ENCODE results near the gene RHOT2. TPM values are rescaled to one million over a fixed set of nuclear protein-coding genes. Genes with fewer than 3 reads are reported as not detected.

The RHOT2 gene
- total and polyA plus RNA-seq, 9 of the 15 experiments (the other 6 are each of a cell fraction or from before 2014, with no cell fraction given) = 5.0 to 373 (median 112) TPM

DNA sequence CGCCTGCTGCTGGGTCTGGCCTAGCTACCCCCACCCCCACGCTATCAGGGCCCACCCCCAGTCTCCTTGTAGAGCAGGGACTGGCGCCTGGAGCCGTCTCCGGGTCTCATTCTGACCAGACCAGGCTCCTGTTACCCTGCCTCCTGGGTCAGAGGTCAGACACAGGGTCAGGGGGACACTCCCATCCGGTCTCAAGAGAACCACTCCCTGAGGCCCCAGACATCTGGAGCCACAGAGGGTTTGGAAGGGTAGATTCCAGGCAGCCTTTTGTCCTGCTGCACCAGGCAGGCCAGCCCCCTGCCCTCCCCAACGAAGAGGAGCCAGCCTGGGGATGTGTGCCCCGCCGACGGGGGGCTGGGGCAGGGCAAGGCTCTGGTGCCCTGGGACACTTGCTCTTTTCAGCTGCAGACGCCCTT is 38.1 kb upstream of the RHOT2 start (continued):
- TF ChIP-seq CSDE1 (IDR thresholded peaks at IDR 0.05) = no peak
- TF ChIP-seq NR2C1 (IDR thresholded peaks at IDR 0.05) = peak; percentile 92
- peak; percentile 94 for TF ChIP-seq NR2C1 (tag; IDR thresholded peaks at IDR 0.05)
- TF ChIP-seq ZBTB7A (IDR thresholded peaks at IDR 0.05; ENCODE audit: borderline replicate concordance, control insufficient read depth, low read depth, low read length) = peak; percentile 69; the same call in 1 of the 2 replicates
- TF ChIP-seq NCOR1 (IDR thresholded peaks at IDR 0.05) = peak; percentile 65
- TF ChIP-seq, protein P1, sequence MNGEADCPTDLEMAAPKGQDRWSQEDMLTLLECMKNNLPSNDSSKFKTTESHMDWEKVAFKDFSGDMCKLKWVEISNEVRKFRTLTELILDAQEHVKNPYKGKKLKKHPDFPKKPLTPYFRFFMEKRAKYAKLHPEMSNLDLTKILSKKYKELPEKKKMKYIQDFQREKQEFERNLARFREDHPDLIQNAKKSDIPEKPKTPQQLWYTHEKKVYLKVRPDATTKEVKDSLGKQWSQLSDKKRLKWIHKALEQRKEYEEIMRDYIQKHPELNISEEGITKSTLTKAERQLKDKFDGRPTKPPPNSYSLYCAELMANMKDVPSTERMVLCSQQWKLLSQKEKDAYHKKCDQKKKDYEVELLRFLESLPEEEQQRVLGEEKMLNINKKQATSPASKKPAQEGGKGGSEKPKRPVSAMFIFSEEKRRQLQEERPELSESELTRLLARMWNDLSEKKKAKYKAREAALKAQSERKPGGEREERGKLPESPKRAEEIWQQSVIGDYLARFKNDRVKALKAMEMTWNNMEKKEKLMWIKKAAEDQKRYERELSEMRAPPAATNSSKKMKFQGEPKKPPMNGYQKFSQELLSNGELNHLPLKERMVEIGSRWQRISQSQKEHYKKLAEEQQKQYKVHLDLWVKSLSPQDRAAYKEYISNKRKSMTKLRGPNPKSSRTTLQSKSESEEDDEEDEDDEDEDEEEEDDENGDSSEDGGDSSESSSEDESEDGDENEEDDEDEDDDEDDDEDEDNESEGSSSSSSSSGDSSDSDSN (IDR thresholded peaks at IDR 0.05; ENCODE audit: borderline replicate concordance in 1 of 2, low read depth in 2 of 2, low read length in 2 of 2) = no peak
- TF ChIP-seq ETV5 (CRISPR knock-in tag; IDR thresholded peaks at IDR 0.05; ENCODE audit: low read depth) = peak; percentile 76
- no peak for TF ChIP-seq HOXB6 (CRISPR knock-in tag; IDR thresholded peaks at IDR 0.05; ENCODE audit: borderline replicate concordance)
- TF ChIP-seq, protein P2, sequence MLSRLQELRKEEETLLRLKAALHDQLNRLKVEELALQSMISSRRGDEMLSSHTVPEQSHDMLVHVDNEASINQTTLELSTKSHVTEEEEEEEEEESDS (CRISPR knock-in tag; IDR thresholded peaks at IDR 0.05) = no peak
- TF ChIP-seq, protein P3, sequence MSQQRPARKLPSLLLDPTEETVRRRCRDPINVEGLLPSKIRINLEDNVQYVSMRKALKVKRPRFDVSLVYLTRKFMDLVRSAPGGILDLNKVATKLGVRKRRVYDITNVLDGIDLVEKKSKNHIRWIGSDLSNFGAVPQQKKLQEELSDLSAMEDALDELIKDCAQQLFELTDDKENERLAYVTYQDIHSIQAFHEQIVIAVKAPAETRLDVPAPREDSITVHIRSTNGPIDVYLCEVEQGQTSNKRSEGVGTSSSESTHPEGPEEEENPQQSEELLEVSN (IDR thresholded peaks at IDR 0.05; ENCODE audit: borderline replicate concordance in 1 of 2, extremely low read depth in 1 of 2, insufficient read depth in 1 of 2, insufficient read length in 1 of 2, low read depth in 1 of 2, low read length in 1 of 2, poor library complexity in 1 of 2, severe bottlenecking in 1 of 2) = peak in 1 of 2 experiments; percentile 4
- TF ChIP-seq, protein P4, sequence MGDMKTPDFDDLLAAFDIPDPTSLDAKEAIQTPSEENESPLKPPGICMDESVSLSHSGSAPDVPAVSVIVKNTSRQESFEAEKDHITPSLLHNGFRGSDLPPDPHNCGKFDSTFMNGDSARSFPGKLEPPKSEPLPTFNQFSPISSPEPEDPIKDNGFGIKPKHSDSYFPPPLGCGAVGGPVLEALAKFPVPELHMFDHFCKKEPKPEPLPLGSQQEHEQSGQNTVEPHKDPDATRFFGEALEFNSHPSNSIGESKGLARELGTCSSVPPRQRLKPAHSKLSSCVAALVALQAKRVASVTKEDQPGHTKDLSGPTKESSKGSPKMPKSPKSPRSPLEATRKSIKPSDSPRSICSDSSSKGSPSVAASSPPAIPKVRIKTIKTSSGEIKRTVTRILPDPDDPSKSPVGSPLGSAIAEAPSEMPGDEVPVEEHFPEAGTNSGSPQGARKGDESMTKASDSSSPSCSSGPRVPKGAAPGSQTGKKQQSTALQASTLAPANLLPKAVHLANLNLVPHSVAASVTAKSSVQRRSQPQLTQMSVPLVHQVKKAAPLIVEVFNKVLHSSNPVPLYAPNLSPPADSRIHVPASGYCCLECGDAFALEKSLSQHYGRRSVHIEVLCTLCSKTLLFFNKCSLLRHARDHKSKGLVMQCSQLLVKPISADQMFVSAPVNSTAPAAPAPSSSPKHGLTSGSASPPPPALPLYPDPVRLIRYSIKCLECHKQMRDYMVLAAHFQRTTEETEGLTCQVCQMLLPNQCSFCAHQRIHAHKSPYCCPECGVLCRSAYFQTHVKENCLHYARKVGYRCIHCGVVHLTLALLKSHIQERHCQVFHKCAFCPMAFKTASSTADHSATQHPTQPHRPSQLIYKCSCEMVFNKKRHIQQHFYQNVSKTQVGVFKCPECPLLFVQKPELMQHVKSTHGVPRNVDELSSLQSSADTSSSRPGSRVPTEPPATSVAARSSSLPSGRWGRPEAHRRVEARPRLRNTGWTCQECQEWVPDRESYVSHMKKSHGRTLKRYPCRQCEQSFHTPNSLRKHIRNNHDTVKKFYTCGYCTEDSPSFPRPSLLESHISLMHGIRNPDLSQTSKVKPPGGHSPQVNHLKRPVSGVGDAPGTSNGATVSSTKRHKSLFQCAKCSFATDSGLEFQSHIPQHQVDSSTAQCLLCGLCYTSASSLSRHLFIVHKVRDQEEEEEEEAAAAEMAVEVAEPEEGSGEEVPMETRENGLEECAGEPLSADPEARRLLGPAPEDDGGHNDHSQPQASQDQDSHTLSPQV (IDR thresholded peaks at IDR 0.05) = peak; percentile 71
- TF ChIP-seq SUPT5H (IDR thresholded peaks at IDR 0.05) = 0 out of 2 replicates have a peak, but pooled peaks have one; percentile 42
- peak; percentile 36 for TF ChIP-seq CBFA2T3 (IDR thresholded peaks at IDR 0.05)

Measured in K562 (cell line).